HG02970 (cell line): ENCODE measurements around the gene TRA2B.
"Not testable (repeated sequence)": the region's sequence is repeated elsewhere in the genome, so short reads cannot be mapped to it uniquely, and the experiment has no call there.

ENCODE experiments used
- ATAC-seq: cut with Tn5 transposase; IDR thresholded peaks from one replicate; pipeline ENCODE4 v1.9.1; 2021; ENCODE audit warnings: mild to moderate bottlenecking, moderate library complexity, moderate number of reproducible peaks; ENCODE audit not compliant: unreplicated experiment, low FRiP score

The TRA2B gene

DNA sequence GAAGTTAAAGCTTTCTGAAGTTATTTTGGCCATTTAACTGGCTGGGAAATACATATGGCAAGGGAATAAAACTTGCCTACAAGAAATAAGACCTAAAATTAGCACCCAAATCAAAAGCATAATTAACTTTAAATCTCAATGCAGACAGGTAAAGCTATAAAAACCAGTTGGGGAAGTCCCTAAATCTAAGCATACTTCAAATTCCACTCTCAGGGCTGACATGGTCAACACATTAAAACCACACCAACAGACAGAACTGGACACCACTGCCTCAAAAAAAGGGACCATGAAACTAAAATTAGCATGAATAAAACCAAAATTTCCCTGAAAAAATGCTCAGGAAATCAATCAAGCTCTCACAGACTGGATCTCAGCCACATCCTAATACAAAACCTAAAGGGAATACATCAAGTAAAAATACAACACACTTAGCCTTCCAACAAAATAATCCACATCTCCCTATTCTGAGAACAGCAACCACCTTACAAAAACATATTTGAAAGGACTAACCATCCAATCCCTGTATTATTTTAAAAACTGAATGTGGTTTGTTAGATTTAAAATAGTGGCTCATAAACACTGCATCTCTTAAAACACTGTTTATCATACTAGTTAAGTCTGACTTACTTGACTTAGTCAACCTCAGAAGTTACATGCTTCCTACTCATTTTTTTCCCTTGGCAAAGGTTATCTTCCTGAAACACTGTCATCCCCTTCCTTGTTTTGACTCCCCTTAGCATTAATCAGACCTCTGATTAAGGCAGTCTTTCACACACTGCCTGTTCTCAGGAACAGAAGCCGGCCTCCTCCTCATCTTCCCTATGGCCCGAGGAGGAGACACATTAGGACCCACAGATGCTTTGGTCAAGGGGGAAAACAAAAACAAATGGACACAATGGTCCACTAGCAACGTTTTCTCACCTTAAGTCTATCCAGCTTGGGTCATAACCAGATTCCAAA lies 8.3 kb downstream of the TRA2B start:
- ATAC-seq, result no peak

GRCh38 chr3:185928496-185928895 lies 9.3 kb downstream of the TRA2B start:
- no peak for ATAC-seq

GRCh38 chr3:185927501-185928200 lies 10.2 kb downstream of the TRA2B start:
- ATAC-seq, result no peak

DNA sequence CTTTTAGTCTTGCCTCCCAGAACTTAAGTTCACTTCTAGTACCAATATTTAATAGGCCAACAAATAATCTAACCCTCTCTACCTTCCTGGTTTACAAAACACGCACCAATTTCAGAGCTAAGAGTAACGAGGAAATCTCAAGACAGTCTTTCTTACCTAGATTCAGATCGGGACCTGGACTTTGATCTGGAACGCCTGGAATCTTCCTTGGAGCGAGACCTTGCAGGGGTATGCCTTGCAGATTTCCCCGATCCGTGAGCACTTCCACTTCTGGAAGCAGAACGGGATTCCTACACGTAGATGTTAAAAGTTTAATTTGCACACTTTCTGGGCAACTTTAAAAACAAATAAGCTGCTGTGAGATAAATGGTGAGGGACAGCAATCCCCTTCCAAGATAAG lies 11.4 kb downstream of the TRA2B start:
- no peak for ATAC-seq

DNA sequence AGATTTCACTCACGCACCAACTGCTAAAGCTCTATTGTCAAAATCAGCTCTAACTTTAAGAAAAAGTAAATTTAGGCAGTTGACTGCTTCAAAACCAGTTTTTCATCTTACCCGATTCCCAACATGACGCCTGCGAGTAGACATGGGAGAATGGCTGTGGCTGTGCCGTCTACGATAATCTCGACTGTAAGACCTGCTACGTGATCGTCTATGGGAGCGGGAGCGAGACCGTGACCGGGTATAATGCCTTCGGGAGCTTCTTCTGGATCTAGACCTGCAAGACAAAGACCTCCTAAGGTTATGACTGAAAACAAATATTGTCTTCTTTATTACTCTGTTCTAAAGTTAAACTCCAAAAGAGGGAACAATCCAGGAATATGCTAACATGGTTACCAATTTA lies 12.5 kb downstream of the TRA2B start:
- no peak for ATAC-seq

GRCh38 chr3:185924375-185924774 lies 13.4 kb downstream of the TRA2B start:
- no peak for ATAC-seq

- ATAC-seq, result no peak
Observed at GRCh38 chr3:185920184-185920583, 17.6 kb downstream of the TRA2B start.

- no peak for ATAC-seq
Observed at GRCh38 chr3:185916042-185916833, 21.6 kb downstream of the TRA2B start.

DNA sequence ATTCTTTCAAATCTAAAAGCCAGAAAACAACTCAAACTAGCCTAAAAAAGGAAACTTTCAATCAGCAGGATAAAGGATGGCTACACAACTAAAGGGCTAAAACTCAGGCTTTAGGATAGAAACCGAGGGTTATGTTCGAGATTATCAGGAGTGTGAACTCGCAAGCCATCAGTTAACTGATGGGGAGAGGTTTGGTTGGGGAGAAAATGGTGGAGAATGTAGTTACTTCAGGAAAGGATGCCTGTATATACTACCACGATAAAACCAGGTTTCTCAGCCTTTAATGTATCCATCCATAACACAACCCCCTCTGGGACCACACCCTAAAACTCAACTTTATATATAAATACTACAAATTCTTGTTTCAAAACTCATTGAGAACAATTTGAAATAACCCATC lies 22.2 kb downstream of the TRA2B start:
- ATAC-seq, result no peak

DNA sequence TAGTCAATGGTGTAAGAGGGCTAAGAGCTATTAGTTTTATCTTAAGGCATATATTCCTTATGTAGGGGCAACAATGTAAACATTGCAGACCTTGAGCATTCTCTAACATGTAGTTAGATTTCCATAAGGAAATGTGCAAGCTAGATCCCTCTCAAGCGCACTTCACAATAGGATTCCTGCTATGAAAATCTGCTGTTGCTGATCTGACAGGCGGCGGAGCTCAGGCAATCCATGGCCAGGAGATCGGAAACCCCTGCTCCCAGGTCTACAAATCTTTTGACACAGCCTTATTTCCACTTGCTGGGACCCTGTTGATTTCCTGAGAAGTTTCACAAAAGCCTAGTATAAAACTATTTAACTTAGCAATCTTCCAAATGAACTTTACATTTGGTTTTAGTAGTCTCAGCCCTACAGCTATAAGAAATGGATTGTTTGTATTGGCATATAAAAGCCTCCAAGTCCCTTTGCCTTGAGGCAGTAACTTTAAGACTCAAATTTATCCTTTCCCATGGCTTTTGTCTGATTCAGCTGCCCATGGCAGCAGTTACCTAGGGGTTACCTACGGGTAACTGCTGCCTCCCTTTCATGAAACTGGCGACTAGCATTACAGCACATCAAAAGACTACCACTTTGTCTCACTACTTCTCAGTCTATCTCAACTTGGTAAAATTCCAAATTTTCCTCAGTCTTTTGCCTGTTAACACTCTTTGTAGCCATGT lies 22.7 kb downstream of the TRA2B start:
- no peak for ATAC-seq

DNA sequence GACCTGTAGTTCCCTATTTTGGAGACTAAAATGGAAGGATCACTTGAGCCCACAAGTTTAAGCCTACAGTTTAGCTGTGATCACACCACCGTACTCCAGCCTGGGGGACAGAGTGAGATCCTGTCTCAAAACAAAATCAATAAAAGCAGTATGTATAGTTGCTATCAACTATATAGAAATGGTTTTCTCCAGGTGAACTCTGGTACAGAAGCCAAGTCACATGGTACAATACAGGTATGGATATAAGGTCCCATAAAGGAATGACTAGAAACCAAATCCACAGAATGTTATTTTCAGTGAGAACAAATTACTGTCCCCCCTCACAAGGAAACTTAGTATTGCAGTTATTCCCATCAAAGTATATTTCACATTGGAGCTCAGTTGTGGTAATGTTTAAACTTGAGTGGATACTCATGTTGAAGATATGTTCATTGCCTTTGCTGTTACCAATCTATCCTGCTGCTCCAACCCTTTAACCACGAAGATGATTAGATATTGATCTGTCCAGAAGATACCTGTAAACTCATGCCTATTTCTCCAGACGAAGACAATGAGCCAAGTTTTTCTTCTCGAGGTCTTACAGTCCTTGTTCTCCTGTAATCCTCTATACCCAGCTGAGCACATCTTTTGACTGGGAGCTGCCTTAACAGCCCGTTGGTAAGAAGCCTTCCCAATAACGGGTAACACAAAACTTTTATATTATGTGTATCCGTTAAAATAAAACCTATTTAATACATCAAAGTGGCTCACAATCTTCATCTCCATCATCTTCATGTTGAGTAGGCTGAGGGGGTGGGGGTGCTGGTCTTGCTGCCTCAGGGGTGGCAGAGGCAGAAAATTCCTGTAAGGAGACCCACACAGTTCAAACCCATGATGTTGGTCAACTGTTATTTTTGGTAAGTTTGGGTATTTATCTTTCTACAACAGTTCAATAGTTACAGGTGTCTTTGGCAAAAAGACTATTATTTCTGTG lies 24.6 kb downstream of the TRA2B start:
- ATAC-seq, result no peak

DNA sequence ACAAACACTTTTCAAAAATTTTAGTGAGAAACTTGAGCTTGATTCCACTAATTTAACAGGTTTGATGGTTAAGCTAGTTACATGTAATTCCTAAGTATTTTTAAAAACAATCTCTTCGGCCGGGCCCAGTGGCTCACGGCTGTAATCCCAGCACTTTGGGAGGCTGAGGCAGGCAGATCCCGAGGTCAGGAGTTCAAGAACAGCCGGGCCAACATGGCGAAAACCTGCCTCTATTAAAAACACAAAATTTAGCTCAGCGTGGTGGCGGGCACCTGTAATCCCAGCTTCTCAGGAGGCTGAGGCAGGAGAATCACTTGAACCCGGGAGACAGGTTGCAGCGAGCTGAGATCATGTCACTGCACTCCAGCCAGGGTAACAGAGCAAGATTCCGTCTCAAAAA lies 25.3 kb downstream of the TRA2B start:
- no peak for ATAC-seq

DNA sequence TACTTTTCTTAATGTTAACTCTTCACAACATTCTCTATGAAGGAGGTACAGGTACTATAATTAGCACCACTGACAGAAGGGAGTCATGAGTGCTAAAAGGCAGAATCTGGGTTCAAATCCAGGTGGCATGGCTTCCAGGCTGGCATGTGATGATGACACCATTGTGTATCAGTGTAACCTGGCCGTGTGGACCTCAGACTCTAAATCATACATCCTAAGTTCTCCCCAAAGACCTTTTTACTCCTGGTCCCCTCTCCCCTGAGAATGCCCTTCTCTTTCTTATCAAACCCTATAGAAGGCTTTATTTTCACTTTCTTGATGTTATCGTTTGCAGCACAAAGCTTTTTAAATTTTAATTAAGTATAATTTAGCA lies 26.8 kb downstream of the TRA2B start:
- ATAC-seq, result not testable (repeated sequence)

GRCh38 chr3:185910322-185911075 lies 27.3 kb downstream of the TRA2B start:
- ATAC-seq, result not testable (repeated sequence)

- ATAC-seq, result not testable (repeated sequence)
Observed at GRCh38 chr3:185909913-185910312, 27.9 kb downstream of the TRA2B start.

GRCh38 chr3:185900228-185900627 lies 37.6 kb downstream of the TRA2B start:
- no peak for ATAC-seq

GRCh38 chr3:185896636-185897035 lies 41.2 kb downstream of the TRA2B start:
- ATAC-seq, result no peak

GRCh38 chr3:185887066-185887465 lies 50.7 kb downstream of the TRA2B start:
- ATAC-seq, result no peak
